AML-193 (cell line): Measurements from ENCODE around the gene LRRFIP1.

Experiments
- DNase-seq, 2 experiments: peaks; one replicate each; lab custom pipeline; 2025; lab: John Stamatoyannopoulos, UW

LRRFIP1 gene

GRCh38 chr2:237640493-237640998 is 13.2 kb downstream of the LRRFIP1 start:
- no peak for DNase-seq

- DNase-seq = no peak
These were observed 14.8 kb downstream of the LRRFIP1 start for GRCh38 chr2:237642038-237642734.

GRCh38 chr2:237643066-237643465 is 15.7 kb downstream of the LRRFIP1 start:
- DNase-seq = no peak

GRCh38 chr2:237643582-237644380 is 16.4 kb downstream of the LRRFIP1 start:
- DNase-seq = no peak

- no peak for DNase-seq
These were observed 17.0 kb downstream of the LRRFIP1 start for GRCh38 chr2:237644381-237644703.

GRCh38 chr2:237645261-237645660 is 17.9 kb downstream of the LRRFIP1 start:
- DNase-seq = no peak

- DNase-seq = no peak
These were observed 20.0 kb downstream of the LRRFIP1 start for GRCh38 chr2:237647176-237648015.

- no peak for DNase-seq
These were observed 20.6 kb downstream of the LRRFIP1 start for GRCh38 chr2:237648016-237648381.

- DNase-seq = no peak
These were observed 22.4 kb downstream of the LRRFIP1 start for GRCh38 chr2:237649541-237650454.

- DNase-seq = no peak
These were observed 23.1 kb downstream of the LRRFIP1 start for GRCh38 chr2:237650455-237650850.

GRCh38 chr2:237651761-237652160 is 24.4 kb downstream of the LRRFIP1 start:
- DNase-seq = no peak

GRCh38 chr2:237652181-237652580 is 24.8 kb downstream of the LRRFIP1 start:
- no peak for DNase-seq

GRCh38 chr2:237652854-237653253 is 25.5 kb downstream of the LRRFIP1 start:
- DNase-seq = no peak

GRCh38 chr2:237653776-237654558 is 26.6 kb downstream of the LRRFIP1 start:
- DNase-seq = no peak

- no peak for DNase-seq
These were observed 29.7 kb downstream of the LRRFIP1 start for GRCh38 chr2:237657063-237657462.

GRCh38 chr2:237660381-237660900 is 33.1 kb downstream of the LRRFIP1 start:
- DNase-seq = no peak

GRCh38 chr2:237661270-237661669 is 33.9 kb downstream of the LRRFIP1 start:
- no peak for DNase-seq

- no peak for DNase-seq
These were observed 34.5 kb downstream of the LRRFIP1 start for GRCh38 chr2:237661799-237662328.

GRCh38 chr2:237662671-237663093 is 35.3 kb downstream of the LRRFIP1 start:
- no peak for DNase-seq

- DNase-seq = no peak
These were observed 36.2 kb downstream of the LRRFIP1 start for GRCh38 chr2:237663517-237664110.
